Neural progenitor cell (in vitro differentiated cells): ENCODE measurements around the gene BMPR1B. TPM values are rescaled to one million over a fixed set of nuclear protein-coding genes. Genes with fewer than 3 reads are reported as not detected.
"Not testable (repeated sequence)": the region's sequence is repeated elsewhere in the genome, so short reads cannot be mapped to it uniquely, and the experiment has no call there.

Experiments used
- DNase-seq: peaks from one replicate; pipeline ENCODE4 v3.0.0-alpha.2; 2016; ENCODE audit warnings: low spot score
- H2AFZ ChIP-seq: fragments of 200-600 bp; sonication (generic); replicated peaks from 2 replicates; pipeline ENCODE4 v1.6.1; 2016; ENCODE audit warnings: antibody characterized with exemption
- H3F3A ChIP-seq: fragments of 200-600 bp; sonication (generic); 2 replicates; pipeline ENCODE4 v1.6.1; 2016; ENCODE audit warnings: antibody characterized with exemption, low read depth
- H3K27ac ChIP-seq: fragments of 200-600 bp; sonication (generic); 2 replicates; pipeline ENCODE4 v1.5.1; 2016; ENCODE audit warnings: mild to moderate bottlenecking
- H3K27me3 ChIP-seq: fragments of 200-600 bp; sonication (generic); 2 replicates; pipeline ENCODE4 v1.6.1; 2016; ENCODE audit warnings: mild to moderate bottlenecking, moderate library complexity
- H3K36me3 ChIP-seq: fragments of 200-600 bp; sonication (generic); 2 replicates; pipeline ENCODE4 v1.5.1; 2016
- H3K4me1 ChIP-seq: fragments of 200-600 bp; sonication (generic); 2 replicates; pipeline ENCODE4 v1.6.1; 2016; ENCODE audit warnings: mixed run types
- H3K4me2 ChIP-seq: fragments of 200-600 bp; sonication (generic); 2 replicates; pipeline ENCODE4 v1.6.1; 2016
- H3K4me3 ChIP-seq: fragments of 200-600 bp; sonication (generic); 2 replicates; pipeline ENCODE4 v1.5.1; 2016
- H3K79me2 ChIP-seq: fragments of 200-600 bp; sonication (generic); 2 replicates; pipeline ENCODE4 v1.6.1; 2016; ENCODE audit warnings: low read depth
- H3K9ac ChIP-seq: fragments of 200-600 bp; sonication (generic); 2 replicates; pipeline ENCODE4 v1.6.1; 2016
- H3K9me3 ChIP-seq: fragments of 200-600 bp; sonication (generic); 2 replicates; pipeline ENCODE4 v1.5.1; 2016; ENCODE audit warnings: low read depth
- H4K20me1 ChIP-seq: fragments of 200-600 bp; sonication (generic); 2 replicates; pipeline ENCODE4 v1.6.1; 2016; ENCODE audit warnings: low read depth
- H3K27ac Mint-ChIP-seq: 3 replicates; pipeline ENCODE4 v1.8.0; 2021; ENCODE audit warnings: mixed read lengths
- H3K27me3 Mint-ChIP-seq: 2 replicates; pipeline ENCODE4 v1.8.0; 2022; ENCODE audit warnings: low read depth, mild to moderate bottlenecking, inconsistent platforms, moderate library complexity, mixed read lengths; ENCODE audit not compliant: insufficient read depth
- H3K36me3 Mint-ChIP-seq: 3 replicates; pipeline ENCODE4 v1.8.0; 2021; ENCODE audit warnings: mixed read lengths
- H3K4me1 Mint-ChIP-seq: 3 replicates; pipeline ENCODE4 v1.8.0; 2021; ENCODE audit warnings: mixed read lengths
- H3K4me3 Mint-ChIP-seq: 3 replicates; pipeline ENCODE4 v1.8.0; 2021; ENCODE audit warnings: mild to moderate bottlenecking, moderate library complexity, mixed read lengths
- H3K9me3 Mint-ChIP-seq: 3 replicates; pipeline ENCODE4 v1.8.0; 2020; ENCODE audit warnings: mixed read lengths
- EZH2 ChIP-seq: fragments of 200-600 bp; sonication (generic); IDR thresholded peaks from 2 replicates; pipeline ENCODE4 v1.6.1; 2017; ENCODE audit warnings: antibody characterized with exemption, mild to moderate bottlenecking, moderate library complexity
- EZH2phosphoT487 ChIP-seq: fragments of 200-600 bp; sonication (generic); IDR thresholded peaks from 2 replicates; pipeline ENCODE4 v1.6.1; 2017; ENCODE audit warnings: antibody characterized with exemption
- total RNA-seq: library from RNA; depleted of rRNA; stranded (reverse); fragments of >200 nt; gene quantifications from 2 replicates; pipeline ENCODE4 v1.2.3, GENCODE V29; 2015; ENCODE audit warnings: low replicate concordance
- TF ChIP-seq, protein P1 (sequence below): fragments of 200-600 bp; sonication (generic); IDR thresholded peaks from 2 replicates; pipeline ENCODE4 v1.5.1; 2017; ENCODE audit warnings: antibody characterized with exemption, mild to moderate bottlenecking

The BMPR1B gene
- total RNA-seq, 1 donor from 2014 or later = 2.7 TPM

DNA sequence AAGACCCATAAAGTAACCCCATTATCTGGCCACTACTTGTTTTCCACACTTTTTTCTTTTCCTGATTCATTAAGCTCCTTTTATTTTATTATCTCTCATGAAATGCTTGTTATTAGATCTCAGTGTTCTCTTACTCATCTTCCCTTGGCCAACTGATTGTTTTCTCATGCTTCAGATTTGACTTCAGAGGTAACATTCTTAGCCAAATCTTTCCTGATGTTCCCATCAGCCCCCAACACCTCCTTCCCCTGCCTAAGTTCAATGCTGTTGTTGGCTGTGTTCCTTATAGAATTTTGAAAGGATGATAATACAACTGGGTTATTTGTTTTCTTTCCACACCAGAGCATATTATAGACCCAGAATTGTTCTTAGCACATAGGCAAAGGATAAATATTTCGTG lies 75.6 kb downstream of the BMPR1B start:
- Mint-ChIP-seq H3K36me3 (no peaks in the 10 kb centered on the region), H3K9me3 (no peaks in the 10 kb centered on the region), H3K4me1 (peaks cover 3% of the 10 kb centered on the region), H3K27ac (no peak overlapping the region), H3K27me3 (no peaks in the 10 kb centered on the region), H3K4me3 (no peak overlapping the region)
- H3F3A ChIP-seq = no peaks in the 10 kb centered on the region
- no peaks in the 10 kb centered on the region for H3K9me3 ChIP-seq
- DNase-seq = no peak
- H3K79me2 ChIP-seq = no peaks in the 10 kb centered on the region
- H4K20me1 ChIP-seq = no peaks in the 10 kb centered on the region
- H3K9ac ChIP-seq = no peak overlapping the region
- no peaks in the 10 kb centered on the region for H3K4me1 ChIP-seq
- TF ChIP-seq EZH2phosphoT487 (no peak), EZH2 (no peak)
- TF ChIP-seq, protein P1, sequence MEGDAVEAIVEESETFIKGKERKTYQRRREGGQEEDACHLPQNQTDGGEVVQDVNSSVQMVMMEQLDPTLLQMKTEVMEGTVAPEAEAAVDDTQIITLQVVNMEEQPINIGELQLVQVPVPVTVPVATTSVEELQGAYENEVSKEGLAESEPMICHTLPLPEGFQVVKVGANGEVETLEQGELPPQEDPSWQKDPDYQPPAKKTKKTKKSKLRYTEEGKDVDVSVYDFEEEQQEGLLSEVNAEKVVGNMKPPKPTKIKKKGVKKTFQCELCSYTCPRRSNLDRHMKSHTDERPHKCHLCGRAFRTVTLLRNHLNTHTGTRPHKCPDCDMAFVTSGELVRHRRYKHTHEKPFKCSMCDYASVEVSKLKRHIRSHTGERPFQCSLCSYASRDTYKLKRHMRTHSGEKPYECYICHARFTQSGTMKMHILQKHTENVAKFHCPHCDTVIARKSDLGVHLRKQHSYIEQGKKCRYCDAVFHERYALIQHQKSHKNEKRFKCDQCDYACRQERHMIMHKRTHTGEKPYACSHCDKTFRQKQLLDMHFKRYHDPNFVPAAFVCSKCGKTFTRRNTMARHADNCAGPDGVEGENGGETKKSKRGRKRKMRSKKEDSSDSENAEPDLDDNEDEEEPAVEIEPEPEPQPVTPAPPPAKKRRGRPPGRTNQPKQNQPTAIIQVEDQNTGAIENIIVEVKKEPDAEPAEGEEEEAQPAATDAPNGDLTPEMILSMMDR = no peak
- no peak overlapping the region for H3K4me3 ChIP-seq
- no peak overlapping the region for H2AFZ ChIP-seq
- no peaks in the 10 kb centered on the region for H3K36me3 ChIP-seq
- no peaks in the 10 kb centered on the region for H3K27me3 ChIP-seq
- no peak overlapping the region for H3K4me2 ChIP-seq
- H3K27ac ChIP-seq = no peak overlapping the region

DNA sequence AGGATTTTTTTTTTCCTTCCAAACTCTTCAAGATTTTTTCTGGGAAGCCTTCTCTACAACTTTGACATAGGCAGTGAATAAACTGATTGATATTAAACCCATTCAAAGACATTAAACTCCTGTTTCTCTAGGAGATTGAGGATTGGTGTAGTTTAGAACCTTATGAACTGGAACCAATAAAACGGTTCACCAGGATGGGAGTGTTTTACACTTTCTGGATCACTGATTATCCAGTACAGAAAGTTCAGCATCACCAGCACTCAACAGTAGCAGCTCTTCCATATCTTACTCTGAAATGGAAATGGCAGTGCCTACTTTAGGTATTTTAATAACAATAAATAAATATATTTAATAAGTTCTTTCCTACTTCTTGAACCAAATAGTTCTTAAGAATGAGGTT lies 76.7 kb downstream of the BMPR1B start:
- DNase-seq = no peak
- Mint-ChIP-seq H3K36me3 (no peaks in the 10 kb centered on the region), H3K4me3 (no peak overlapping the region), H3K27me3 (no peaks in the 10 kb centered on the region), H3K27ac (no peak overlapping the region), H3K4me1 (peaks cover 3% of the 10 kb centered on the region), H3K9me3 (no peaks in the 10 kb centered on the region)
- Histone ChIP-seq H4K20me1 (no peaks in the 10 kb centered on the region), H2AFZ (no peak overlapping the region), H3F3A (no peaks in the 10 kb centered on the region), H3K27ac (no peak overlapping the region), H3K4me2 (no peak overlapping the region), H3K9me3 (no peaks in the 10 kb centered on the region), H3K9ac (no peak overlapping the region), H3K4me3 (no peak overlapping the region), H3K4me1 (no peaks in the 10 kb centered on the region), H3K36me3 (no peaks in the 10 kb centered on the region), H3K79me2 (no peaks in the 10 kb centered on the region), H3K27me3 (no peaks in the 10 kb centered on the region)
- TF ChIP-seq EZH2 (no peak), EZH2phosphoT487 (no peak)
- TF ChIP-seq, protein P1 = no peak

DNA sequence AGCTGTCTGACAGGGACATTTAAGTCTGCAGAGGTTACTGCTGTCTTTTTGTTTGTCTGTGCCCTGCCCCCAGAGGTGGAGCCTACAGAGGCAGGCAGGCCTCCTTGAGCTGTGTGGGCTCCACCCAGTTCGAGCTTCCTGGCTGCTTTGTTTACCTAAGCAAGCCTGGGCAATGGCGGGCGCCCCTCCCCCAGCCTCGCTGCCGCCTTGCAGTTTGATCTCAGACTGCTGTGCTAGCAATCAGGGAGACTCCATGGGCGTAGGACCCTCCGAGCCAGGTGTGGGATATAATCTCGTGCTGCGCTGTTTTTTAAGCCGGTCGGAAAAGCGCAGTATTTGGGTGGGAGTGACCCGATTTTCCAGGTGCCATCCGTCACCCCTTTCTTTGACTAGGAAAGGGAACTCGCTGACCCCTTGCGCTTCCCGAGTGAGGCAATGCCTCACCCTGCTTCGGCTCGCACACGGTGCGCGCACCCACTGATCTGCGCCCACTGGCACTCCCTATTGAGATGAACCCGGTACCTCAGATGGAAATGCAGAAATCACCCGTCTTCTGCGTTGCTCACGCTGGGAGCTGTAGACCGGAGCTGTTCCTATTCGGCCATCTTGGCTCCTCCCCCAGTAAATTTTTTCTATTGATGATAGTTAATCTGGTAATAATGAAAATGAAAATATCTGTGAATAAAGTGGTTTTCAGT lies 83.6 kb downstream of the BMPR1B start:
- not testable (repeated sequence) for H3K9ac ChIP-seq, H3K27ac ChIP-seq, DNase-seq, H3K79me2 ChIP-seq, H3K36me3 Mint-ChIP-seq, H3K4me3 Mint-ChIP-seq, H3K4me2 ChIP-seq, H3K36me3 ChIP-seq, H4K20me1 ChIP-seq, H3K27me3 ChIP-seq, H3K9me3 ChIP-seq, H3F3A ChIP-seq, H3K27me3 Mint-ChIP-seq, H3K4me3 ChIP-seq
- H3K4me1 ChIP-seq = peaks cover 14% of the 10 kb centered on the region
- H2AFZ ChIP-seq = peak overlapping the region; percentile 76
- Mint-ChIP-seq H3K4me1 (peaks cover 23% of the 10 kb centered on the region), H3K27ac (peak overlapping the region; percentile 67), H3K9me3 (peaks cover 16% of the 10 kb centered on the region)

DNA sequence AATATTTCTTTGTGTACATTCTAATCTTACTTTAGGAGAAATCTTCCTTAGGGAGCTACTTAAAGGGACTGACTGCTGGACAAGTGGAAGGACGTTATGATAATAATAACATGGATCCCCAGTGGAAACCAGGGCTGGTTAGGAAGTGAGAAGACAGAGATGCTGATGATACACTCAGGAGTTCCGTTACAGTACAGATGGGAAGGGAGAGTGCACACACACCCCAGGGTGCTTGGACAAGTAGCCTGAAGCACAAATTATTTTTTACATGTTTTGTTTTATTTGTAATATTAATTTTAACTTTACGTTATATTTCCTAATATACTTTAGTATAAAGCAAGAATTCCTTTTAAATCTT lies 84.1 kb downstream of the BMPR1B start:
- H3K27ac Mint-ChIP-seq = peak overlapping the region; percentile 67

More for the DNA sequence above, 84.1 kb downstream of the BMPR1B start:
- no peak overlapping the region for H2AFZ ChIP-seq
- no peak overlapping the region for H3K4me3 ChIP-seq
- Mint-ChIP-seq H3K27me3 (peaks cover 2% of the 10 kb centered on the region), H3K4me1 (peaks cover 23% of the 10 kb centered on the region), H3K9me3 (peaks cover 22% of the 10 kb centered on the region), H3K36me3 (peaks cover 2% of the 10 kb centered on the region), H3K4me3 (no peak overlapping the region)
- H4K20me1 ChIP-seq = no peaks in the 10 kb centered on the region
- peaks cover 14% of the 10 kb centered on the region for H3K4me1 ChIP-seq
- no peak for DNase-seq
- no peak overlapping the region for H3K27ac ChIP-seq
- H3F3A ChIP-seq = peaks cover 10% of the 10 kb centered on the region
- no peaks in the 10 kb centered on the region for H3K27me3 ChIP-seq
- peaks cover 4% of the 10 kb centered on the region for H3K9me3 ChIP-seq
- no peak overlapping the region for H3K4me2 ChIP-seq
- H3K79me2 ChIP-seq = no peaks in the 10 kb centered on the region
- H3K9ac ChIP-seq = no peak overlapping the region
- H3K36me3 ChIP-seq = no peaks in the 10 kb centered on the region
- TF ChIP-seq, protein P1 = no peak
- TF ChIP-seq EZH2 (no peak), EZH2phosphoT487 (no peak)
